Ramos (cell line): ENCODE results near the gene SOCS6.
"Not testable (repeated sequence)": the region's sequence is repeated elsewhere in the genome, so short reads cannot be mapped to it uniquely, and the experiment has no call there.

Experiments
- in situ Hi-C: fragments of 300-500 bp; cut with MboI; formaldehyde crosslinking; loops from one replicate; pipeline ENCODE4 v1.14.3; 2022; ENCODE audit warnings: low sequenced_read_pairs; ENCODE audit not compliant: unreplicated experiment

Gene SOCS6

DNA sequence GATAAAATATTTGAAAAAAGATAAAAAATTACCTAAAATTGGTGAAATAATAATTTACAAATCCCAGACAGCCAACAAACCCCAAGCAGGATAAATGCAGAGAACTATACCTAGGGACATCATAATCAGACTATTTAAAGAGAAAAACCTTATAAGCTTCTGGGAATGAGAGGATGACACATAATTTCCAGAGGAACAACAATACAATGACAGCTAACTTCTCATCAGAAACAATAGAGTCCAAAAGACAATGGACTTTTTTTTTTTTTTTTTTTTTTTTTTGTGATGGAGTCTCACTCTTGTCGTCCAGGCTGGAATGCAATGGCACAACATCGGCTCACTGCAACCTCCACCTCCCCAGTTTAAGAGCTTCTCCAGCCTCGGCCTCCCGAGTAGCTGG is 65.2 kb downstream of the SOCS6 start:
- in situ Hi-C loops = no loop called here

DNA sequence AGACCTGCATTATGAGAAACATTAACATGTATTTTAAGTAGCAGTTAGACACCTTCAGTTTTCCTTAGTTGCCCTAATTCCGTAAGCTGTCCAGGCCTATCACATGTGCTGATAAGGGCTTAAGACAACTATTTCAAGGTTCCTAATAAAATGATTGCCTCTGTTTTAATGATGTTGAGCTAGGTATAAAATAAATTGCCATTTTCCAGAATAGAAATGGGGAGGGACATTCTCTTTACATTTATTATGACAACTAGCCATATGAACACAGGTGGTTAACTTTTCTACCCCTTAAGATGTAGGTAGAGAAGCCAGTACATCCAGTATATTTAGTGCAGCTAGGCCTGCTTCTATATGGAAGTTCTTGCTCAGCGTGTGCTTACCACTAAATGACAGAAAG is 65.9 kb downstream of the SOCS6 start:
- in situ Hi-C loops = no loop called here

DNA sequence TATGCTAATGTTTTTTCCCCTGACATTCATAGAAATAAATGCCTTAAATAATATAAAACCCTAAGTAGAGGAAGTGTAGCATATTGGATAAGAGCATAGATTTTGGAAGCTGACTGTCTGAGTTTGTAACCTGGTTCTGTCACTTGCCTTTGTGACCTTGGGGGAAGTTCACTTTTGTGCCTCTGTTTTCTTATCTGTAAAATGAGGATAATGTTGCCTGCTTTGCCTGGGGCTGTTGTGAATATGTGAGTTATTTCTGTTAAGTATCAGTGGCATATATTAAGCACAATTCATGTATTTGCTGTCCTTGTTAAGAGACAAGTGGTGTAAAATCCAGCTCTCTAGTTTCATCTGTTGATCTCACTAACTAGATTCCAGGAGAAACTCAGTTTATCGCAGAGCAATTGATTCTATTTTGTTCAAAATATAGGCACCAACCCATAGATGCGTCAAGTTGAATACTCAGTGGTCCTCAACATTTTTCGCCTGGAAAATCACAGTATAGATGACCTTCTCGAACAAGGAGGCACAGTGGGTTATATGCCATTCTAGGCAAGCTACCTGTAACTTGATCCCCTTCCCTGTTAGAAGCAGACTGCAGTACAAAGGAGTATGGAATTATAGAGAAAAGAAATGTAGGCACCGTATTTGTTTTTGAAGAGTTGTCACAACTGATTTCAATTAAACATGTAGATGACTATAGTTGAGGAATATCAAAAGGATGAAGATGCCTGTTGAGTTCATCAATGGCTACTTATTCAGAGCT is 67.0 kb downstream of the SOCS6 start:
- in situ Hi-C loops = no loop called here

DNA sequence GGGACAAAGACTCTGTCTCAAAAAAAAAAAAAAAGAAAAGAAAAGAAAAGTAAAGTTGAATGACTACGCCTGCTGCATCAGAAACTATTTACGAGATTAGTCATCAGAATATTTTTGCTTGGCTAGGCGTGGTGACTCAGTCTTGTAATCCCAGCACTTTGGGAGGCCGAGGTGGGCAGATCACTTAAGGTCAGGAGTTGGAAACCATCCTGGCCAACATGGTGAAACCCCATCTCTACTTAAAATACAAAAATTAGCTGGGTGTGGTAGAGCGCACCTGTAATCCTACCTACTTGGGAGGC is 69.2 kb downstream of the SOCS6 start:
- in situ Hi-C loops = not testable (repeated sequence)

DNA sequence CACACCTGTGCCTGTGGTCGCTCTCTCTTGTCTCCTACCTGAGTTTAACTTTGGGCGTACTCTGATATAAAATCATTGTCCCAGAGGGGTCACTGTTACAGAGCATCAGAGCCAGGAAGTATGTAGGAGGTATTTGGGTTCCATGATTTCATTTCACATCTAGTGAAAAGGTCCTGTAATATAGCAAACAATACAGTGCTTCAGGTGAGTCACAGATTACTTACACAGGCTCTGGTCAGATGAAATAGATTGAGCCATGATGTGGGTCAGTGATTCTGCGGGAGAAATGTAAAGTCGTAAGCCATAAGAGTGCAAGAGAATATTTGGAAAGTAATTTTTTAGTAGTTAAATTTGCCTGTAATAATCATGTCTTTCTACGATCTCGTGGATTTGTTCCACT is 70.2 kb downstream of the SOCS6 start:
- in situ Hi-C loops = no loop called here

DNA sequence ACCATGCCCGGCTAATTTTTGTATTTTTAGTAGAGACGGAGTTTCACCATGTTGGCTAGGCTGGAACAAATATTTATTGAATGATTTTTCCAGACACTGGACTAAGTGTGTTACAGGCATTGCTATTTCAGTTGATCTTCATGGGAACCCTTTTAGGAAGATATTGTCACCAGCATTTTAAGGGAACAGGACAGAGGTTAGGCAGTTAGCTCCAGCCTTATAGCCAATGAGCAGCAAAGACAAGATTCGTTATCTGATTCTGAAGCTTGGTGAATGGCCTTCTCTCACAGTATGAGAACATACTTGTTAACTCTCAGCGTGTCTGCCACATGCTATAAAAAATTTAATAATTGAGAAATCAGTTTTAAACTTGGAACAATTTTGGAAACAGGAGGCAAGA is 73.4 kb downstream of the SOCS6 start:
- in situ Hi-C loops = no loop called here

DNA sequence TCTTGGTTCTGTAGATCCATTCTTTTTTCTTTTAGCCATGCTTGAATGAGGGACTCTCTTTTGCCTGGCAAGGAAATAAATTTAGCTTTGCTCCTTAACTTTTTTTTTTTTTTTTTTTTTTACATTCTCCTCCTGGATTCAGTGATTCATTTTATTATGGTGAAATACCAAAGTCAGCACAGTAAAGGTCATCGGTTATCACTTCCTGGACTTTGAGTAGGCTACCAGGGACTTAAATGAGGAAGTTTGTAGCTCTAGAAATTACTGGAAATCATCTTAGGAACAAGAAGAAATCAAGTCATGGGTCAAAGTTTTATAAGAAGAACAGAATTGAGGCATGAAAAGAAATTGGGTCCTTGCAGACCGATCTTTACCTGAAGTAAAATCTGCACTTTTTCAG is 75.0 kb downstream of the SOCS6 start:
- in situ Hi-C loops = no loop called here

DNA sequence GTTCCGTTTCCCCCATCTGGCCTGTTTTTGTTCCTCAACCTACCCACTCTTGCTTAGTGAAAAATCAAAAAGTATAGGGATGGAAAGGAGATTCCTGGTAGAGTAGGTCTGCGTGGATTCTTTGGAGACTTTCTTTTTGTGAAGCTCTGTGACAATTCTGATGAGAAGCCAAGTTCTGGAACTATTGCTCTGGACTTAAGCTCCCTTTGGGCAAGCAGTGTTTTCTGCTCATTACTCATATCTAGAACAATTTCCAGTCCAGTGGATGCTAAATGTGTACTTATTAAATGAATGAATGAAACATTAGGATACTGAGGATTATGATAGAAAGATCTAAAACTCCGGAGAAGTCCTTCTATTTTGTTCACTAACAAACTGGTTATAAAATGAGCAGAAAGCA is 76.5 kb downstream of the SOCS6 start:
- in situ Hi-C loops = no loop called here

DNA sequence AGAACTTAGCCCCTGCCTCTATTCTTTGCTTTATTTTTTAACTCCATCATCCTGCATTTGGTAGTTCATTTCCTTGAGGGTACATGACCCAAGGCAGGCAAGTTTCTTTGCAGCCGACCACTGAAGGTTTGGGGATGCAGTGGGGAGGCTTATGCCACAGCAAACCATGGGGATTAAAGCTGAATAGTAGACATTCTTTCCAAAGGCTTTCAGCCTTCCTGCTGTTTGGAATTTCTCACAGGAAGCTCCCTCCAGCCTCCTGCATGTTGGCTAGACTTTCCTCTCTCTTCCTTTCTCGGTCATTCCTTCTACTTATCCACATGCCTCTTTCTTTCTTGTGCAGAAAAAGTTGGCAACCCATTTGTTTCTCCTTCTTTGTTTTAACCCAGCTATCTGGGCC is 77.3 kb downstream of the SOCS6 start:
- in situ Hi-C loops = no loop called here

DNA sequence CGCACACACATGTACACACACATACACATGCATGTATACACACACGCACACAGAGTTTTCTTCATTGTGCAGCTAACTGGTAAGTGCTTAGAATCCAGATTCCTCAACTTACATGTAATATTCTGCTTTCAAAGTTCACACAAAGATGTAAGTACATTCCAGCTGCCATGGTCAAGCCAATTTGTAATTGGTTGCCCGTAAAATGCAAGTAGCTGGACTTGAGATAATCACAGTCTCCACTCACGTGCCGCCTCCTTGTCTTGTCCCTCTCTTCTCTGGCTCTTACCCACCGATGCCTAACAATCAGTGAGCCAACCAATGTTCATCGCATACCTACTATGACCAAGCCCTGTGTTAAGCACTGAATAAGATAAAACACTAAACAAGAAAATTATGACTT is 77.8 kb downstream of the SOCS6 start:
- in situ Hi-C loops = no loop called here

DNA sequence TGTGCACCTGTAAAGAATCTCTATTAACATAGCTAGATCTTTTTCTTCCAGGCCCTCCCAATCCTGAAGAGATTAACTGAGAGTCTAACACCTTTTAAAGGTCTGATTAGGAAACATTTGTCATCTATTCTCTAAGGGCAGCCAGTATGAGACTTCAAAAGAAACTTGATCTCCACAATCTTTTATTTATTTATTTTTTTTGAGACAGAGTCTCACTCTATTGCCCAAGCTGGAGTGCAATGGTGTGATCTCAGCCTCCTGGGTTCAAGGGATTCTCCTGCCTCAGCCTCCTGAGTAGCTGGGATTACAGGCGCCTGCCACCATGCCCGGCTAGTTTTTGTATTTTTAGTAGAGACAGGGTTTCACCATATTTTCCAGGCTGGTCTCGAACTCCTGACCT is 78.5 kb downstream of the SOCS6 start:
- in situ Hi-C loops = not testable (repeated sequence)

DNA sequence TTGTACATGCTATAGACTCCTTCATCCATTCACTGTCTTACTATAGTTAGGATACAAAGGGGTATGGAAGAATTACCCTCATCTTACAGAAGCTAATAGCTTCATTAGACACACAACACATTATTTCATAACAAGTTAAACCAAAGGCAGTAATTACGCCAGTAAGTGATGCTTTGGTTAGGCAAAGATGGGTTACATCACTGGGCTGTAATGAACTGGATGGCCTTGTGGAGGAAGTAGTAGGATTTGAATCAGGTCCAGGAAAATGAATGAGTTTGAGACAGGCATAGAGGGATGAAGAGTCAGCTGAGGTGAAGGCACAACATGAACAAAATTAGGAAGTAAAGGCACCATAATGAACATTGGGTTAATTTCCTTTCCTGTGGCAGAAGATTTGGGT is 80.1 kb downstream of the SOCS6 start:
- in situ Hi-C loops = no loop called here

DNA sequence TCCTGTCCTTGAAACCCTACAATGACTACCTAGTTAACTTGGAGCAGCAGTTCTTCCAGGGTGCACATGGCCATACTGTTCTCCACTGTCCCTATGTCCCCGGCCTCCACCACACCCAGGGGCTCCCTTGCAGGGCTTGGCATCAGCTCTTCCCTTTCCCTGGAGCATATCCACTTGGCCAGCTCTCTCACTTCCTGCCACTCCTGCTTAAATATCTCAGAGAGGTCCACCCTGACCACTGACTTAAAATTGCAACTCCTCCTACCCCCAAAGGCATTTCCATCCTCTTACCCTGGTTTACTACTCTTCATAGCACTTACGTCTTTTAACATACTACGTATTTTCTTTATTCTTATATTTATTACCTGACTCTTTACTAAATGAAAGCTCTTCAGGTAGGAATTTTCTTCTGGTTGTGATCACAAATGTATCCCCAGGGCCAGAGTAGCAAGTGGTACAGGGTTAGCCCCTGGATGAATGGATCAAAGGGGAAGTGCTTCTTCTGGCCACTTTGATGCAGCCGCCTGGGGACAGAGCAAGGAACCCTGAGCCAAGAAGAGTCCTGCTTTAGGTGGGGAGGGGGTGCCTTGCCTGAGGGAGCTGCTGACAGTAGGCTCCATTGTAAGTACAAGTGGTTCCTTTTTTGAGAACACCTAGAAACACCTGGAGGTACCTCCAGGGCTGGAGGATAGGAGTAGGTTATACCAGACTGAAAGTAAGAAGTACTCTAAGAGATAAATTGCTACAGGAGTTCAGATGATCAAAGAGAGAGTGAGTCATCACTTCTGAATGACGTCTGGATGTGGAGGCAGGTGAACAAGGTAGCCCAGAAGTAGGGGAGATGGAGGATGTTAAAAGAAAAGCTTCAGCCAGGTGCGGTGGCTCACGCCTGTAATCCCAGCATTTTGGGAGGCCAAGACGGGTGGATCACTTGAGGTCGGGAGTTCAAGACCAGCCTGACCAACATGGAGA is 82.2 kb downstream of the SOCS6 start:
- in situ Hi-C loops = no loop called here

DNA sequence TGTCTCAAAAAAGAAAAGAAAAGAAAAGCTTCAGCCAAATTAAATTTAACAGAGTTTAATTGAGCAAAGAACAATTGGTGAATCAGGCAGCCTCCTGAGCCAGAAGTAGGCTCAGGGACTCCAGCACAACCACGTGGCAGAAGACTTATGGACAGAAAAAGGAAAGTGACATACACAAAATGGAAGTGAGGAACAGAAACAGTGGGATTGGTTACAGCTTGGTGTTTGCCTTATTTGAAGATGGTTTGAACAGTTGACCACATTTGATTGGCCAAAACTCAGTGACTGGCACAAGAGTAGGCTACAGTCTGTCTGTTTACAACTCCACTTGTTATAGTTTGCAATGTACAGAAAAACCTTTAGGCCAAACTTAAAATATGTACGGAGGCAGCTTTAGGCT is 83.1 kb downstream of the SOCS6 start:
- in situ Hi-C loops = no loop called here

DNA sequence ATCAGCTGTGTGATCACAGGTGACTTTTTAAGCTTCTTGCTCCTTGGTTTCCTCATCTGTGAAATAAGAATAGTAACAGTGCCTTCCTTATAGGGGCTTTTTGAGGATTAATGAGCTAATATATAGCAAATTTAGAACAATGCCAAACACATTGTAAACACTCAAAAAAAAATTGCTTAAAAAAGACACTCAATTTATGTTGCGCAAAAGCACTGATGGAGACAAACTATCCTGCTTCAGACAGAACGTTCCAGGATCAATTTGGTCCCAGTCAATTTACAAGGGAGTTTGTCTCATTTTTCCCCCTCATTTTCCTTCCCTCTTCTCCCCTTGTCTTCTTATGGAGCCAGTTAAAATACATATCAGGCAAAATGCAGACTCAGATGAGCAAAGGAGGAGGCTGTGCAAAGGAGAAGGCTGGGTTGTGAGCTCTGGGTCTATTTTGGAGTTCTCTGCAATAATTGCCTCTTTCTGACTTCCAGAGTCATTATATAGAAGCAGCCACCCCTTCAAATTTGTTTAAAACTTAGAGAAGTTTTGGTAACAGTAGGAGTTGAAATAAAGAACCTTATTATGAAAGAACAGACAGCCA is 83.7 kb downstream of the SOCS6 start:
- in situ Hi-C loops = no loop called here

DNA sequence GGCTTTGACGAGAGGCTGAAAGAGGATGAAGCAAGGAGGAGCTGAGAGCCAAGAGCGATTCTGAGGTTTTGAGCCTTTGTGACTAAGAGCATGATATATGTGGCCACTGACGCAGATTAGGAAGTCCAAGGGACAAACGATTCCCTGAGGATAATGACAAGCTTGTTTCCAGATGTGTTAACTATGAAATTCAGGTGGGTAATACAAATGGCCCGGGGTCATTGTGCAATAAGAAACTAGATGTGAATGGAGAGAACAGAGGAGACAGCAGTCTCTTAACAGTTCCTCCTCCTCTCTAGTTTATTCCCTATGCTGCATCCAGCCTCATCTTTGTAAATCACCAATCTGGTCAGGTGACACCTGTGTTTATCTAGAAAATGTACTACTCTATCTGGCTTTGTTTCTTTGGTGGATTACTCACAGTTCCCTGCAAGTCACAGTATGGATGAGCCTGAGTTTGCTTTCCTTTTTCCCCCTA is 84.2 kb downstream of the SOCS6 start:
- in situ Hi-C loops = no loop called here

DNA sequence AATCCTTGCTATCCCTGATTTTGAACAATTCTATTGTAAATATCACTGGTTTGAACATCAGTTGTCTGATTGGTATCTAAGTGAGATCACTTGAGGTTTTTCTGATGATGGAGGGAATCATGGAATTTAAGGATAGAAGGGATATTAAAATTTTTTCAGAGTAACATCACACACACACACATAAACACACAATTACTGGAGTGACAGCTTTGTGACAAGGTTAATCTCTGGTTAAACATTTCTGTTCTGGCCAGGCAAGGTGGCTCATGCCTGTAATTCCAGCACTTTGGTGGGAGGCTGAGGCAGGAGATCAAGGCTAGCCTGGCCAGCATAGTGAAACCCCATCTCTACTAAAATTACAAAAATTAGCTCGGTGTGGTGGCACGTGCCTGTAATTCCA is 85.3 kb downstream of the SOCS6 start:
- in situ Hi-C loops = no loop called here

DNA sequence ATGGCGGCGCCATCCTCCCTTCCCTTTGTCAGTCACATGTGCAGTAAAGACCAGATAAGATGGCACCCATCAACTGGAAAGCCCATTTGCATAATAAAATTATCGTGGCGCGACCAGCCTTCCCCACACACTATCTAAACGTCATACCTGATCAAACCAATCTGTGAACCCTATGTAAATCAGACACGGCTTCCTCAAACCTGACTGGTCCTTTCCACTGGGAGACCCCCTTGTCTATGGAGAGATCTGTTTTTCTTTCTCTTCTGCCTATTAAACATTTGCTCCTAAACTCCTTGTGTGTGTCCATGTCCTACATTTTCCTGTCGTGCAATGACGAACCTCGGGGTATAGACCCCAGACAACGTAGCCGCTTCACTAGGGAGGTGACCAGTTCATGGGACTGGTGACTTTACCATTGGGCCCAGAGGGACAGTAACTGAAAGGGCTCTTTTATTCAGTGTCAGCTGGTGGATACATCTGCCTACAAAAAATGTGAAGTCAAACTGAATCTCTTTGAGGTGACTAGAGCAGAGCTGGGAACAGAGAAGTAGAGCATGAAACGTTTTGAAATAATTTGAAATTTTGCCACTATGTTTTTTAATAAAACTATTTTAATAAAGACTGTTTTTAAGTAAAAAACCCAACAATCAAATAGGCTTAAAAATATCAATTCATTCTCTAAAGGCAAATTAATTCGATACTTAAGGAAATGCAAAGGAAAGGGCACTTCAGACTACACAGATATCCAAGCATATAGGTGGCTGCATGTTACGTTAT is 87.5 kb downstream of the SOCS6 start:
- in situ Hi-C loops = no loop called here

DNA sequence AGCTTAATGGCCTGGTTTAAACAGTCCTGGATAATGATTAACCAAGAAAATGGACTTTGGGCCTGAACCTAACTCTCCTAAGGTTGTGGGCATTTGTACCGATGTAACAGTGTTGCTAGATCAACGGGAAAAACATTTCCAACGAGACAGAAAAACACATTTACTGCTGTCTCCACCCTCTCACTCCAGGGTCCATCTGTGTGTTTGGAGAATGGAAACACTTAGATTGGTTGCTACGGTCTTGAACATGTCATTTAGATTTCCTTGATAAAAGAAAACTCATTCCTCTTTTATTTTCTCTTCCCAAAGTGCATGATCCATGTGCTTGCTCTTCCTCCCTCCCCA is 88.0 kb downstream of the SOCS6 start:
- in situ Hi-C loops = no loop called here

DNA sequence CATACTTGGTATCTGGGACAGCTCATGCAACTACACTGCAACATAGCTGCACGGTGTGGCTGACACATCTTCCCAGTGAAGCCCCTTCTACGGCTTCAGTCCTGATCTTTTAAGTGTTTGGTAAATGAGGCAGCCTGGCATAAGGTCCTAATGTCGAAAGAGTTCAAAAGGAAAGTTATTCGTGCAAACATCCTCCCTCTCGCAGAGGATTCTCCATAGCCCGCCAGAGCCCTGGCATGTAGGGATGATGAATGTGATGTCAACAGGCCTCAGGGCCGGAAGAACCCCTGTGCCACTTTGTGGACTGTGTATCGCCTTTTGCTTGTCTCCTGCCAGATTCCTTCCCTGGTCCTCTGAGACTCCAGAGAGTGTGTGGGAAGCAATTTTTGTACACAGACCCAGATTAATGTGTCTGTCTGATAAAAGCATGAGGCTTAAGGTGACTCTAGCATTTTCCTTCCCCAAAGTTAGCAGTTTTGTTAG is 88.5 kb downstream of the SOCS6 start:
- in situ Hi-C loops = no loop called here
